KMS-11 (cell line): ENCODE data around the gene CYP2W1.

Experiments
- H2AFZ ChIP-seq: fragments of 200-600 bp; sonication (generic); 2 replicates; pipeline ENCODE4 v1.6.1; 2016; ENCODE audit warnings: antibody characterized with exemption, mixed run types, low read depth
- H3K27ac ChIP-seq: fragments of 200-600 bp; sonication (generic); 2 replicates; pipeline ENCODE4 v1.6.1; 2016; ENCODE audit warnings: mild to moderate bottlenecking, mixed run types
- H3K27me3 ChIP-seq: fragments of 200-600 bp; sonication (generic); 2 replicates; pipeline ENCODE4 v1.6.1; 2017; ENCODE audit warnings: mild to moderate bottlenecking, low read depth, mixed run types, moderate library complexity; ENCODE audit not compliant: insufficient read depth
- H3K36me3 ChIP-seq: fragments of 200-600 bp; sonication (generic); 2 replicates; pipeline ENCODE4 v1.6.1; 2017; ENCODE audit warnings: mild to moderate bottlenecking, mixed run types; ENCODE audit not compliant: insufficient read depth
- H3K4me1 ChIP-seq: fragments of 200-600 bp; sonication (generic); 2 replicates; pipeline ENCODE4 v1.6.1; 2016; ENCODE audit warnings: mild to moderate bottlenecking, low read depth, mixed run types; ENCODE audit not compliant: poor library complexity, severe bottlenecking
- H3K4me2 ChIP-seq: fragments of 200-600 bp; sonication (generic); 2 replicates; pipeline ENCODE4 v1.7.0; 2016; ENCODE audit warnings: mild to moderate bottlenecking, mixed run types
- H3K4me3 ChIP-seq: fragments of 200-600 bp; sonication (generic); IDR thresholded peaks from 2 replicates; pipeline ENCODE4 v1.6.1; 2017; ENCODE audit warnings: low read depth, low read length, mixed read lengths; ENCODE audit not compliant: insufficient read depth
- H3K79me2 ChIP-seq: fragments of 200-600 bp; sonication (generic); 2 replicates; pipeline ENCODE4 v1.6.1; 2016; ENCODE audit warnings: low read depth, mixed run types; ENCODE audit not compliant: insufficient read depth
- H3K9ac ChIP-seq: fragments of 200-600 bp; sonication (generic); 2 replicates; pipeline ENCODE4 v1.6.1; 2016; ENCODE audit warnings: mild to moderate bottlenecking, mixed run types
- H4K20me1 ChIP-seq: fragments of 200-600 bp; sonication (generic); 2 replicates; pipeline ENCODE4 v1.6.1; 2016; ENCODE audit warnings: mild to moderate bottlenecking, mixed run types; ENCODE audit not compliant: insufficient read depth
- TF ChIP-seq, protein P1 (sequence below): fragments of 200-600 bp; sonication (generic); conservative IDR thresholded peaks from 2 replicates; pipeline ENCODE4 v1.6.1; 2017; ENCODE audit warnings: low read depth, mild to moderate bottlenecking, antibody characterized with exemption, low read length, moderate library complexity, mixed read lengths

The CYP2W1 gene

DNA sequence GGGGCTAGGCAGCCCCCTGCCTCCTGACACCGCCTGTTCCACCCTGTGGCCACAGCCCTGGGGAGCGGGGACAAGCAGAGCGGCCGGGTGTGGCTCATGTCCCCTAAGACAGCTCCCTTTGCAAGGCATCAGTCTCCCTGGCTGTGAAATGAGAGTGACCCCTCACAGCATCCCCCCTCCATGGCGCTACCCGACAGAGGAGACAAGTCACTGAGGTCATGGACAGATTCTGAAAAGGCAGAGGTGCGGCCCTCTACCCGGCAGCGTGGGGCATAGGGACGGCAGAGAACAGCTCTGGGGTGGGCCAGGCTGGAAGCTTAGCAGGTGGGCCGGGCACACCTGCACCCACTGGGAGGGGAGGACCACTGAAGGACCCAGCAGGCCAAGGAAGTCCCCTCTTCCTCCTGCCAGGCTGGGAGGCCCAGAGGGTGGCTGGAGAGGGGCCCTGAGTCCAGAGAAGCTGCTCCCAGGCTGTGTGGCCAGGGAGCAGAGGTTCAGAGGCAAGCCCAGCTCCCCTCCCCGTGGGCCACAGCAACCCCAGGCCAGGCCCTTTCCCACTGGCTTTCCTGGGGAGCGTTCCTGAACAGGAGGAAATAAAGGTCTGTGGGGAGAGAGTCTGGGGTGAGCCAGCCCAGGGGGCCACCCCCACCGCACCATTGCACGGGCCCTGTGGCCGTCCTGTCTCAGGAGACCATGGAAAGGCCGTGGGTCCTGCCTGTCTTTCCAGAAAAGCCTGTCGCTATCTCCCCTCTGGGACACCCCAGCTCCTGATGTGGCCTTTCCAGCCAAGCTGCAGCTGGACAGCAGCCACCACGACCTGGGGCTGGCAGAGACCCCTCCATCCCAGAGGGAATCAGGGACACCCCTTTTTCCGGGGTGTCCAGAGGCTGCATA is 30.2 kb upstream of the CYP2W1 start:
- H3K4me1 ChIP-seq, result peaks cover 19% of the 10 kb centered on the region
- H3K4me3 ChIP-seq, result no peak overlapping the region
- TF ChIP-seq, protein P1, sequence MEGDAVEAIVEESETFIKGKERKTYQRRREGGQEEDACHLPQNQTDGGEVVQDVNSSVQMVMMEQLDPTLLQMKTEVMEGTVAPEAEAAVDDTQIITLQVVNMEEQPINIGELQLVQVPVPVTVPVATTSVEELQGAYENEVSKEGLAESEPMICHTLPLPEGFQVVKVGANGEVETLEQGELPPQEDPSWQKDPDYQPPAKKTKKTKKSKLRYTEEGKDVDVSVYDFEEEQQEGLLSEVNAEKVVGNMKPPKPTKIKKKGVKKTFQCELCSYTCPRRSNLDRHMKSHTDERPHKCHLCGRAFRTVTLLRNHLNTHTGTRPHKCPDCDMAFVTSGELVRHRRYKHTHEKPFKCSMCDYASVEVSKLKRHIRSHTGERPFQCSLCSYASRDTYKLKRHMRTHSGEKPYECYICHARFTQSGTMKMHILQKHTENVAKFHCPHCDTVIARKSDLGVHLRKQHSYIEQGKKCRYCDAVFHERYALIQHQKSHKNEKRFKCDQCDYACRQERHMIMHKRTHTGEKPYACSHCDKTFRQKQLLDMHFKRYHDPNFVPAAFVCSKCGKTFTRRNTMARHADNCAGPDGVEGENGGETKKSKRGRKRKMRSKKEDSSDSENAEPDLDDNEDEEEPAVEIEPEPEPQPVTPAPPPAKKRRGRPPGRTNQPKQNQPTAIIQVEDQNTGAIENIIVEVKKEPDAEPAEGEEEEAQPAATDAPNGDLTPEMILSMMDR, result no peak
- no peak overlapping the region for H3K4me2 ChIP-seq
- H3K36me3 ChIP-seq, result no peaks in the 10 kb centered on the region
- H3K27me3 ChIP-seq, result peaks cover 13% of the 10 kb centered on the region; the same call in 1 of the 2 replicates
- no peaks in the 10 kb centered on the region for H4K20me1 ChIP-seq
- H3K9ac ChIP-seq, result no peak overlapping the region
- no peaks in the 10 kb centered on the region for H3K79me2 ChIP-seq
- no peak overlapping the region for H3K27ac ChIP-seq
- no peak overlapping the region for H2AFZ ChIP-seq

DNA sequence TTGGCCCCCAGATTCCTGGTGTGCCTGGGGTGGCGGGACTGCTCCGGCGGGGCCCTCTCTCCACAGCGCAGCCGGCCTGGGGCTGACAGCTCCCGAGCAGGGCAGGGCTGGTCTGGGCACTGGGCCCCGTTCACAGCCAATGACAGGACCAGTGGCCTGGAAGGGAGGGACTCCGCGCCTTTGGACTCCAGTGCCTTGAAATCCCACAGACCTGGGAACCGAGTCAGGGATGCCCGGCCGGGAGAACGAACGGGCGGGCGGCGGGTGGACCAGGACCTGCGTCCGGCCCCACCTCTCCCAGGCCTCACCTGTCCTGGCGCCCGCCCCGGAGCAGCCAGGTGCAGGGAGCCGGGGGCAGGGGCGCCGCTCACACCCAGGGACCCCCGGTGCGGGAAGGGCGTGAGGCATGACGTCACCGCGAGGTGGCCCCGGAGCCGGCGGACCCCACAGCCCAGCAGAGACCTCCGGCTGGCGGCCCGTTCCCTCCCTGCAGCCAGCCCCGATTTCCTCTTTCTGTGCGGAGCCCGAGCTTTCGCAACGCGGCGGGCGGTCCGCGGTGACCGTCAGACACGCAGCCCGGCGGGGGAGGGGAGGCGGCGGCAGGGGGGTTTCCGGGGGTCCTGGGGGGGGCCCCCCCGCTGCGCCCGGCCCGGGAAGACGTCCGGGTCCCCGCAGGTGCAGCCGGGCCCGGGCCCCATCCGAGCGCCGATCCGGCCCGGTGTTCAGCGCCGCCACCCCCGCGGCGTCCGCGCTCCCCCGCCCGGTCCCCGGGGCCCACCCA is 29.2 kb upstream of the CYP2W1 start:
- Histone ChIP-seq H3K9ac (no peak overlapping the region), H3K27me3 (peaks cover 22% of the 10 kb centered on the region), H3K36me3 (no peaks in the 10 kb centered on the region), H2AFZ (no peak overlapping the region), H3K4me1 (peaks cover 19% of the 10 kb centered on the region), H4K20me1 (no peaks in the 10 kb centered on the region), H3K4me2 (no peak overlapping the region), H3K79me2 (no peaks in the 10 kb centered on the region), H3K27ac (no peak overlapping the region), H3K4me3 (no peak overlapping the region)
- TF ChIP-seq, protein P1, result no peak

DNA sequence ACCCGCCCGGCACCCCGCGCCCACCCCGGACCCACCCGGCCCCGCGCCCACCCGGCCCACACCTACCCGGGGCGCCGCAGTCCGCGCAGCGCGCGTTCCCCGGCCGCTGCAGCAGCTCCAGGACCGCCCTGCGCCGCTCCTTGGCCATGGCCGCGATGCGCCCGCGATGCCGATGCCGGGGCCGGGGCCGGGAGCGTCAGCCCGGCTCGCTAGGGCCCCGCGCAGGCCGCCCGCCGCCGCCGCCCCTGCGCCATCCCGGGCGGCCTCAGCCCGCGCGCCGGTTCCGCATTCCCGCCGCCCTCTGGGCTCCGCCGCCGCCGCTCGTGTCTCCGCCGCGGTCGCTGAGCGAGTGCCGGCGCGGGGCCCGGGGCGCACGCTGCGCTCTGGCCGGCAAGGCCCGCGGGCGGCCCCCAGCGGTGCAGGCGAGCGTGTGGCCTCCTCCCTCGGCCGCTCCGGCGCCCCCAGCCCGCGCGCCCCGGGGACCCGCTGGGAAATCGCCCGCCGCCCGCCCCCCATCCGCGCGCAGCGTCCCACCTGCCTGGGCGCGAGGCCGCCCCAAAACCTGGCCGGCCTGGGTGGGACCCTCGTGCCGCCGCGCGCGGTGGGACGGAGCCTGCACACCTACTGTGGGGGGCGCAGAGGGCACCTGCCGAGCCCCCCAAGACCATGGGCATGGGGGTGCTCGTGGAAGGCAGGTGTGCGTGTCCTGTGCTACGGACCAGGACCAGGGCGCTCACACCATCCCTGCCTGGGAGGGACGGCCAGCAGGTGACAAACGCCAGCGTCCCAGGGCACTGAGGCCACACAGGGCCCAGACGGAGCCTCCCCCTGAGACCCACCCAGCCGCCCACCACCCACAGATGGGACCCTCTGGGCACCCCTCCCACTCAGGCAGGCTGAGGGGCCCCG is 28.4 kb upstream of the CYP2W1 start, which contains the start of gene ADAP1:
ADAP1 (minus strand) TSS at position 351 of the 909 bp plus-strand sequence; CDS start at position 148, 203 bp downstream.
- H2AFZ ChIP-seq, result no peak within 1 kb of the TSS
- H3K4me3 ChIP-seq, result no peak within 1 kb of the TSS
- peaks cover 14% of the 10 kb centered on the region for H3K4me1 ChIP-seq
- no peaks in the 10 kb centered on the region for H3K79me2 ChIP-seq
- no peak within 1 kb of the TSS for H3K9ac ChIP-seq
- peaks cover 29% of the 10 kb centered on the region for H3K27me3 ChIP-seq
- H3K36me3 ChIP-seq, result no peaks in the 10 kb centered on the region
- no peak within 1 kb of the TSS for H3K27ac ChIP-seq
- TF ChIP-seq, protein P1, result no peak
- H4K20me1 ChIP-seq, result no peaks in the 10 kb centered on the region
- no peak within 1 kb of the TSS for H3K4me2 ChIP-seq

DNA sequence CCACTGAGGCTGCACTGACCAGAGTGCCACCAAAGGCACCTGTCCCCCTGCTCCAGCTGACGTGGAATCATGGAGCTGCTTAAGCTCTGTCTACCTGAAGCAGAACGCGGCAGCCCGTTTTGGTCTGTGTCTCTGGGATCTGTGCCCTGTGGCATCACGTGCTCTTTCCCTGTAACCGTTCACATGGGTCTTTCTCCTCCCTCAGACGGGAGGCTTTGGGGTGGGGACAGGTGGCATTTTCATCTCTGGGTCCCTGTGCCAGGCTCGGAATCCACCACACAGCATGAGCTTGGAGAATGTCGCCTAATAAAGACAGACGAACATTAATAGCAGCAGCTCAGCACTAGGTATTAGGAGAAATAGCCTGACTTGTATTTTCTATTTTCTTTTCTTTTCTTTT is 26.9 kb upstream of the CYP2W1 start:
- H3K4me1 ChIP-seq, result no peaks in the 10 kb centered on the region
- no peaks in the 10 kb centered on the region for H3K36me3 ChIP-seq
- H3K4me3 ChIP-seq, result no peak overlapping the region
- no peak overlapping the region for H3K4me2 ChIP-seq
- no peak overlapping the region for H3K27ac ChIP-seq
- H3K79me2 ChIP-seq, result no peaks in the 10 kb centered on the region
- H3K27me3 ChIP-seq, result peaks cover 36% of the 10 kb centered on the region
- no peak overlapping the region for H2AFZ ChIP-seq
- TF ChIP-seq, protein P1, result no peak
- no peaks in the 10 kb centered on the region for H4K20me1 ChIP-seq
- no peak overlapping the region for H3K9ac ChIP-seq
